HCT116 (cell line): Measurements from ENCODE around the gene RNF217. TPM values are rescaled to one million over a fixed set of nuclear protein-coding genes. Genes with fewer than 3 reads are reported as not detected.

Experiments used
- ATAC-seq: fragments of 200-7000 bp; cut with Tn5 transposase; 2 replicates; pipeline ENCODE4 v1.9.1; 2020; ENCODE audit warnings: mild to moderate bottlenecking, moderate library complexity
- BruUV-seq: library from RNA; stranded (reverse); fragments of 400-500 nt; replicated peaks from 2 replicates; lab custom pipeline; 2021; lab: Mats Ljungman, UMichigan
- CTCF ChIA-PET: fragments of 300-600 bp; sonication (Branson Sonifier 250); formaldehyde crosslinking; loops from one replicate; lab custom pipeline; 2021; ENCODE audit warnings: antibody characterized with exemption; lab: Charles Lee
- POLR2A ChIA-PET: fragments of 300-600, 350-600 bp; sonication (Branson Sonifier 250); formaldehyde crosslinking; loops from one replicate; lab custom pipeline; 2021; ENCODE audit warnings: antibody characterized with exemption; lab: Charles Lee
- RAD21 ChIA-PET, 2 experiments: fragments of 300-600 bp; sonication (Branson Sonifier 250); formaldehyde crosslinking; loops; one replicate each; lab custom pipeline; 2023; ENCODE audit warnings: low total read pairs in 2 of 2; ENCODE audit not compliant: uncharacterized antibody in 2 of 2, unreplicated experiment in 2 of 2, low non-redundant PET in 1 of 2; lab: Charles Lee
- DNase-seq: peaks from one replicate; pipeline ENCODE4 v3.0.0-alpha.2; 2010; ENCODE audit warnings: low read depth, low spot score
- H2AFZ ChIP-seq: fragments of 200-600 bp; shearing (Covaris generic), sonication (generic); 2 replicates; pipeline ENCODE4 v1.6.1; 2017; ENCODE audit warnings: low read depth, mixed run types, mixed read lengths, antibody characterized with exemption, low read length; ENCODE audit not compliant: poor library complexity, severe bottlenecking
- H3K27ac ChIP-seq: 2 replicates; pipeline ENCODE4 v1.5.1; 2012; ENCODE audit warnings: low read depth, low read length
- H3K27me3 ChIP-seq: fragments of 200-600 bp; sonication (generic); 2 replicates; pipeline ENCODE4 v1.6.1; 2016; ENCODE audit warnings: mixed run types, low read length, mixed read lengths; ENCODE audit not compliant: insufficient read depth
- H3K36me3 ChIP-seq, 2 experiments: fragments of 200-500 bp in 1 of 2; fragments of 200-600 bp in 1 of 2; sonication (Bioruptor generic) in 1 of 2; sonication (generic) in 1 of 2; 2 replicates each; pipeline versions ENCODE4 v1.5.1 to v1.6.1; 2014 to 2016; ENCODE audit warnings: low read length in 2 of 2, inconsistent platforms in 1 of 2, mixed read lengths in 1 of 2, mixed run types in 1 of 2; ENCODE audit not compliant: insufficient read depth in 2 of 2, control insufficient read depth in 1 of 2
- H3K4me1 ChIP-seq, 2 experiments: fragments of 200-600 bp in 1 of 2; sonication (generic) in 1 of 2; 2 replicates each; pipeline versions ENCODE4 v1.5.1 to v1.6.1; 2012 to 2017; ENCODE audit warnings: low read length in 2 of 2, inconsistent platforms in 1 of 2, mild to moderate bottlenecking in 1 of 2, mixed read lengths in 1 of 2, mixed run types in 1 of 2, moderate library complexity in 1 of 2; ENCODE audit not compliant: insufficient read depth in 2 of 2, control insufficient read depth in 1 of 2
- H3K4me2 ChIP-seq: fragments of 200-600 bp; sonication (generic); 2 replicates; pipeline ENCODE4 v1.6.1; 2017; ENCODE audit warnings: mixed run types, low read length, mixed read lengths
- H3K4me3 ChIP-seq, 2 experiments: fragments of 200-600 bp in 1 of 2; sonication (generic) in 1 of 2; replicated peaks in 1 of 2; 2 replicates each; pipeline ENCODE4 v1.5.1; 2011 to 2016; ENCODE audit warnings: low read length in 2 of 2, control low read depth in 1 of 2, low read depth in 1 of 2, mild to moderate bottlenecking in 1 of 2, mixed read lengths in 1 of 2, mixed run types in 1 of 2
- H3K79me2 ChIP-seq: fragments of 200-600 bp; sonication (generic); 2 replicates; pipeline ENCODE4 v1.6.1; 2017; ENCODE audit warnings: mild to moderate bottlenecking, mixed run types, low read length, moderate library complexity, mixed read lengths; ENCODE audit not compliant: insufficient read depth
- H3K9ac ChIP-seq: fragments of 200-600 bp; sonication (generic); 2 replicates; pipeline ENCODE4 v1.6.1; 2016; ENCODE audit warnings: low read length, mixed read lengths
- H3K9me2 ChIP-seq: fragments of 200-600 bp; sonication (generic), shearing (Covaris generic); 2 replicates; pipeline ENCODE4 v1.6.1; 2017; ENCODE audit warnings: mixed run types, mild to moderate bottlenecking, moderate library complexity; ENCODE audit not compliant: insufficient read depth
- H3K9me3 ChIP-seq, 2 experiments: fragments of 200-500 bp in 1 of 2; fragments of 200-600 bp in 1 of 2; sonication (Bioruptor generic) in 1 of 2; sonication (generic) in 1 of 2; 2 replicates each; pipeline ENCODE4 v1.6.1; 2014 to 2017; ENCODE audit warnings: low read length in 2 of 2, mixed read lengths in 2 of 2, inconsistent platforms in 1 of 2, low read depth in 1 of 2, mild to moderate bottlenecking in 1 of 2, mixed run types in 1 of 2, moderate library complexity in 1 of 2; ENCODE audit not compliant: control insufficient read depth in 1 of 2, insufficient read depth in 1 of 2
- H4K20me1 ChIP-seq: fragments of 200-600 bp; sonication (generic), shearing (Covaris generic); 2 replicates; pipeline ENCODE4 v1.6.1; 2017; ENCODE audit warnings: mixed run types, mild to moderate bottlenecking, moderate library complexity; ENCODE audit not compliant: insufficient read depth
- ATF3 ChIP-seq: IDR thresholded peaks from 2 replicates; pipeline ENCODE4 v1.6.1; 2012
- CBX3 ChIP-seq: IDR thresholded peaks from 2 replicates; pipeline ENCODE4 v1.6.1; 2012; ENCODE audit warnings: low read depth
- CEBPB ChIP-seq: IDR thresholded peaks from 2 replicates; pipeline ENCODE4 v1.6.1; 2012; ENCODE audit warnings: low read depth
- CTCF ChIP-seq, 3 experiments: fragments of 200-600 bp in 1 of 3; sonication (generic) in 1 of 3; IDR thresholded peaks in 2 of 3; conservative IDR thresholded peaks in 1 of 3; 2 replicates each; pipeline ENCODE4 v1.5.1; 2012 to 2017; ENCODE audit warnings: low read depth in 2 of 3, low read length in 2 of 3, antibody characterized with exemption in 1 of 3, borderline replicate concordance in 1 of 3, control low read depth in 1 of 3, mild to moderate bottlenecking in 1 of 3, mixed read lengths in 1 of 3, mixed run types in 1 of 3, moderate library complexity in 1 of 3; ENCODE audit not compliant: insufficient read depth in 1 of 3
- EZH2phosphoT487 ChIP-seq: fragments of 200-600 bp; IDR thresholded peaks from 2 replicates; pipeline ENCODE4 v1.6.1; 2018; ENCODE audit warnings: antibody characterized with exemption, borderline replicate concordance
- FOSL1 ChIP-seq: IDR thresholded peaks from 2 replicates; pipeline ENCODE4 v1.6.1; 2012; ENCODE audit warnings: low read depth
- MAX ChIP-seq: IDR thresholded peaks from 2 replicates; pipeline ENCODE4 v1.6.1; 2012
- POLR2A ChIP-seq: IDR thresholded peaks from 2 replicates; pipeline ENCODE4 v1.7.0; 2011; ENCODE audit warnings: borderline replicate concordance; ENCODE audit not compliant: insufficient read depth, insufficient read length; ENCODE audit errors: extremely low read depth
- POLR2AphosphoS5 ChIP-seq: IDR thresholded peaks from 2 replicates; pipeline ENCODE4 v1.6.1; 2011; ENCODE audit warnings: mild to moderate bottlenecking, low read depth, low read length, moderate library complexity
- RAD21 ChIP-seq: IDR thresholded peaks from 2 replicates; pipeline ENCODE4 v1.6.1; 2012; ENCODE audit warnings: low read depth, mild to moderate bottlenecking
- SIN3A ChIP-seq: IDR thresholded peaks from 2 replicates; pipeline ENCODE4 v1.6.1; 2012; ENCODE audit warnings: low read depth
- SRF ChIP-seq: IDR thresholded peaks from 2 replicates; pipeline ENCODE4 v1.6.1; 2012; ENCODE audit warnings: low read depth
- TCF7L2 ChIP-seq: IDR thresholded peaks from 2 replicates; pipeline ENCODE4 v1.7.0; 2011; ENCODE audit warnings: borderline replicate concordance, inconsistent platforms; ENCODE audit not compliant: insufficient read depth, insufficient read length; ENCODE audit errors: extremely low read depth
- YY1 ChIP-seq: IDR thresholded peaks from 2 replicates; pipeline ENCODE4 v1.6.1; 2011; ENCODE audit warnings: low read length, low read depth, moderate library complexity, mild to moderate bottlenecking; ENCODE audit not compliant: insufficient replicate concordance; ENCODE audit errors: extremely low read depth
- ZBTB33 ChIP-seq: IDR thresholded peaks from 2 replicates; pipeline ENCODE4 v1.6.1; 2011; ENCODE audit warnings: mild to moderate bottlenecking, low read length, moderate library complexity; ENCODE audit not compliant: insufficient replicate concordance; ENCODE audit errors: extremely low read depth
- ZNF274 ChIP-seq: fragments of 200-500 bp; sonication (Bioruptor generic); IDR thresholded peaks from 2 replicates; pipeline ENCODE4 v1.6.1; 2014; ENCODE audit warnings: mild to moderate bottlenecking, low read depth, low read length, inconsistent platforms
- intact Hi-C: fragments of 100-400 bp; cut with micrococcal nuclease; formaldehyde crosslinking; loops from 2 replicates; pipeline ENCODE4 v1.10.0; 2022
- total RNA-seq: library from RNA; stranded (reverse); gene quantifications from one replicate; pipeline ENCODE4 v1.2.1, GENCODE V29; 2021; ENCODE audit not compliant: unreplicated experiment

The RNF217 gene
- total RNA-seq, 1 experiment from 2014 or later = 20.4 TPM

- no peak for TF ChIP-seq RAD21
- TF ChIP-seq ZNF274 = no peak
These were observed 84.1 kb downstream of the RNF217 start (continued) for GRCh38 chr6:125046107-125046925.

DNA sequence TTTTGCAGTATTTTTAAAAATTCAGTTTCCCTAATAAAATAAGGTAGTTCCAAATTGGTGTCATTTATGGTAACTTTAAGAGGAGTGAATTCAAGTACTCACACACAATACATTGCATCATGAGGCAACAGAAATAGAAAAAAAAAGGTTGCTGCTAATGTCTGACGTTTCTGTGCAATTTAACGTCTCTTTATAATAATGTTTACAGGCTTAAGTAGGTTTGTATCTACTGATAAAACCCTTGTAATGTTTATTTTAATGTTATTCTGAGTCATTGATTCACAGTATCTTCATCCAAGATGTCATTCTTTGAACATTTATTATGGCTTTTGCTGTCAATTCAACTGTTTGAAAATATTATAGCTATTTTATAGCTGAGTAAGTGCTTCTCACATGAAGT lies 86.0 kb downstream of the RNF217 start:
- Histone ChIP-seq H4K20me1 (no peaks in the 10 kb centered on the region), H3K4me2 (no peak overlapping the region), H3K9me2 (no peaks in the 10 kb centered on the region), H3K27me3 (no peaks in the 10 kb centered on the region), H3K79me2 (no peaks in the 10 kb centered on the region), H3K9me3 (no peaks in the 10 kb centered on the region), H3K9ac (no peak overlapping the region), H2AFZ (no peak overlapping the region), H3K4me1 (no peaks in the 10 kb centered on the region), H3K36me3 (no peaks in the 10 kb centered on the region), H3K4me3 (no peak overlapping the region)
- intact Hi-C loops = no loop called here
- RAD21 ChIA-PET = no interaction called here
- BruUV-seq = no TSS peak
- POLR2A ChIA-PET = no interaction called here
- no peak for DNase-seq
- TF ChIP-seq ZNF274 (no peak), RAD21 (no peak), POLR2A (no peak), CBX3 (no peak), SIN3A (no peak), YY1 (no peak), POLR2AphosphoS5 (no peak), CTCF (IDR thresholded peaks at IDR 0.05 in 2 of 3, conservative IDR thresholded peaks at IDR 0.05 in 1 of 3; ENCODE audit: borderline replicate concordance in 1 of 3, insufficient read depth in 1 of 3, low read depth in 2 of 3, low read length in 2 of 3) (no peak), ATF3 (no peak), SRF (no peak), CEBPB (no peak), EZH2phosphoT487 (no peak), TCF7L2 (no peak), ZBTB33 (no peak), FOSL1 (no peak), MAX (no peak)
- TF ChIP-seq, all 23 proteins: peak for 0
- no peak for ATAC-seq
- CTCF ChIA-PET = no interaction called here
- H3K27ac ChIP-seq = no peak overlapping the region
